NB4 (cell line): ENCODE data around the gene ANP32E.

Experiments used
- TF ChIP-seq, protein P1 (sequence below): IDR thresholded peaks from one replicate; pipeline ENCODE4 v1.5.1; 2012; ENCODE audit warnings: low read depth, low read length
- TF ChIP-seq, protein P2 (sequence below): IDR thresholded peaks from 2 replicates; pipeline ENCODE4 v1.6.1; 2011; ENCODE audit warnings: low read depth, low read length

DNA sequence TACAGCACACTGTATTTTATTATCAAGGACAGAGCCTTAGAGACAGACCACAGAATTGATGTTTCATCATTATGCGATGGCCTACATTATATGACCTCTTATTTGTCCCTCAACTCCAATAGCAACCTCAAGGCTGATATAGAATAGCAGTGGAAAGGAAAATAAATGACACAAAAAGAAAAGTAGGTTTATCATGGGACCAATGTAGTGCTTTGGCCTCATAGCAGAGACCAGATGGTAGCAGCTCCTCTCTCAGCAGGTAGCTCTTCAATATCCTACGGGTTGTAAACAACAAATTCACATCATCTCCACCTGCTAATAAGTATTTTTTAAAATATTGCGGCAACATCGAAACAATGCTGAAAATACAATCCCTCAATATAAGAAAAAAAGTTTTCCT lies 25.2 kb downstream of the ANP32E start:
- TF ChIP-seq, protein P1, sequence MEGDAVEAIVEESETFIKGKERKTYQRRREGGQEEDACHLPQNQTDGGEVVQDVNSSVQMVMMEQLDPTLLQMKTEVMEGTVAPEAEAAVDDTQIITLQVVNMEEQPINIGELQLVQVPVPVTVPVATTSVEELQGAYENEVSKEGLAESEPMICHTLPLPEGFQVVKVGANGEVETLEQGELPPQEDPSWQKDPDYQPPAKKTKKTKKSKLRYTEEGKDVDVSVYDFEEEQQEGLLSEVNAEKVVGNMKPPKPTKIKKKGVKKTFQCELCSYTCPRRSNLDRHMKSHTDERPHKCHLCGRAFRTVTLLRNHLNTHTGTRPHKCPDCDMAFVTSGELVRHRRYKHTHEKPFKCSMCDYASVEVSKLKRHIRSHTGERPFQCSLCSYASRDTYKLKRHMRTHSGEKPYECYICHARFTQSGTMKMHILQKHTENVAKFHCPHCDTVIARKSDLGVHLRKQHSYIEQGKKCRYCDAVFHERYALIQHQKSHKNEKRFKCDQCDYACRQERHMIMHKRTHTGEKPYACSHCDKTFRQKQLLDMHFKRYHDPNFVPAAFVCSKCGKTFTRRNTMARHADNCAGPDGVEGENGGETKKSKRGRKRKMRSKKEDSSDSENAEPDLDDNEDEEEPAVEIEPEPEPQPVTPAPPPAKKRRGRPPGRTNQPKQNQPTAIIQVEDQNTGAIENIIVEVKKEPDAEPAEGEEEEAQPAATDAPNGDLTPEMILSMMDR: no peak
- TF ChIP-seq, protein P2, sequence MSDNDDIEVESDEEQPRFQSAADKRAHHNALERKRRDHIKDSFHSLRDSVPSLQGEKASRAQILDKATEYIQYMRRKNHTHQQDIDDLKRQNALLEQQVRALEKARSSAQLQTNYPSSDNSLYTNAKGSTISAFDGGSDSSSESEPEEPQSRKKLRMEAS: no peak
